GM20000 (cell line): ENCODE results near the gene ZNF552.
"Not testable (repeated sequence)": the region's sequence is repeated elsewhere in the genome, so short reads cannot be mapped to it uniquely, and the experiment has no call there.

Source experiments
- DNase-seq: peaks from one replicate; pipeline ENCODE4 v3.0.0; 2012; ENCODE audit warnings: low spot score
- CTCF ChIP-seq: IDR thresholded peaks from 2 replicates; pipeline ENCODE4 v1.5.1; 2012; ENCODE audit warnings: mild to moderate bottlenecking, control low read depth; ENCODE audit errors: extremely low read depth, missing control alignments

The ZNF552 gene

DNA sequence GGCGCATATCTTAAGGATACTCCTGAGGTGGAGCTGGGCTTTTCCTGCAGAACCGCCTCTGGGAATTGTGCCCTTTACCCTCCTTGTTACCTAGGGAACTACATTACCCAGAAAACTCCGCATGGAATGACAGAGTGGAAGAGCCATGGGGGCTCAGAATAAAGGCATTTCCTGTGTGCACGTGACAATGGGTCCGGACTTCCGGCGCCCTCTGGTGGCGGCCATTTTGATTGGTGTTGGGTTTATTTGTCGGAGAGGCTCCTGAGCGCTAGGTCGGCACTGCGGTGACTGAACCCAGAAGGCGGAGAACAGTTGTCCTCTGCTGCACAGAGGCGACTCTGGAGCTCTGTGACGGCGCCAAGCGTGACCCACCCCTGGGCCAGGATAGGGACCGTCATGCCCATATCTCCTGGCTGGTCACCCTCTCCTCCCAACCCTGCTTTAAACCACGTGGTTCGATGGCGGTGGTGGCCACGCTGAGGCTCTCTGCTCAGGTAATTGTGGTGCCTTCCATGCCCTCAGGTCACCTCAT lies 15.4 kb upstream of the ZNF552 start, which contains the start of gene ZNF587B:
TSS of gene ZNF587B (plus strand) at position 229 of the 532 bp plus-strand sequence. CDS start at position 459, 230 bp downstream.
- DNase-seq: no peak
- TF ChIP-seq CTCF: no peak

GRCh38 chr19:57829316-57829715 lies 14.6 kb upstream of the ZNF552 start:
- no peak for DNase-seq
- no peak for TF ChIP-seq CTCF

- TF ChIP-seq CTCF: no peak
- DNase-seq: no peak
These were observed 10.8 kb upstream of the ZNF552 start for GRCh38 chr19:57825511-57825910.

GRCh38 chr19:57823608-57824007 lies 8.9 kb upstream of the ZNF552 start:
- not testable (repeated sequence) for DNase-seq

DNA sequence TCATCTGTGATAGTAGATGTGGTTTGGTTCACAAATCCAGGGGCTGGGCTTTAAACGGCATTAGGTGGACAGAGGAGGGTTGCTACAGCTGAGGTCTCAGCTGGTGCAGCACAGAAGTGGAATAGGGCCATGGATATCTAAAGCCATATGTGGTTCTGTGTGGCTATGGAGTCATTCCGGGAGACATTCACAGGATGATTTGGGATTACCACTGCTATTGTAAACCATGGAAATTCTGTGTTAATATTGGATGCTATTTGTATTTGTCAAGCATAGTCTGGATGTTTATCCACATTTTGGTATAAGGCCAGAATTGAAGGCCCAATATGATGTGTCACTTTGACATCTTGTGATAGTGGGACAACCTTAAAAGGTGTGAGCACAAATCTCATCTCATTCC lies 8.4 kb upstream of the ZNF552 start:
- not testable (repeated sequence) for DNase-seq

GRCh38 chr19:57821501-57821900 lies 6.8 kb upstream of the ZNF552 start:
- not testable (repeated sequence) for DNase-seq

- not testable (repeated sequence) for DNase-seq
These were observed 6.4 kb upstream of the ZNF552 start for GRCh38 chr19:57821095-57821494.

- no peak for DNase-seq
- no peak for TF ChIP-seq CTCF
These were observed 5.9 kb upstream of the ZNF552 start for GRCh38 chr19:57820599-57820998.

DNA sequence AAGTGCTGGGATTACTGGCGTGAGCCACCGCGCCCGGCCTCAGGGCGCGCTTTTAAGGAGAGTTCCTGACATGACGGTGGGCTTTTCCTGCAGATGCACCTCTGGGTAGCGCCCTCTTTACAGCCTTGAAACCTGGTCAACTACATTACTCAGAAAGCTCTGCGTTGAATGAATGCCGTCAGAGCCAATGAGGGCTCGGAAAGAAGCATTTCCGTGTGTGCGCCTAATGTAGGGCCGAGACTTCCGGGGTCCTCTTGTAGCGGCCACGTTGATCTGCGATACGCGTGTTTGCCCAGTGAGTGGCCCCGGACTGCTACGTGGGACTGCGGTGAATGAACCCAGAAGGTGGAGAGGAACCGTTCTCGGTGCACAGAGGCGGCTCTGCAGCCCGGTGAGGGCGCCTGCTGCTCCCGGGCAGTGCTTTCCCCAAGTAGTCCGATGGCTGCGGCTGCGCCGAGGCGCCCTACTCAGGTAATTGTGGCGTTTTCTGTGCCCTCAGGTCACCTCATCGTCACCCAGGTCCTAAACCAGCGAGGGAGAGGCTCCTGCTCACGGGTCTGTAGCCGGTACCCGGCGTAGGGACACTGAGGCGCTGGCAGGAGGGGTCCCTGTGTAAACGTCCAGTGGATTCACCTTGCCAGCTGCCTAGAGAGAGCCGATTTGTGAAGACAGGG lies 4.9 kb upstream of the ZNF552 start:
- TF ChIP-seq CTCF: no peak
- DNase-seq: peak; percentile 93
